Vagina (tissue), 2 donors: Measurements from ENCODE around the gene BICD2.

Experiments used
- CTCF ChIP-seq, 3 experiments: fragments of 450-650 bp in 2 of 3; fragments of 200-600 bp in 1 of 3; sonication (generic) in 1 of 3; IDR thresholded peaks; one replicate each; pipeline ENCODE4 v1.5.1; 2017 to 2019; ENCODE audit warnings: antibody characterized with exemption in 3 of 3, mild to moderate bottlenecking in 2 of 3, moderate library complexity in 2 of 3
- POLR2A ChIP-seq, 2 donors: fragments of 450-650 bp; IDR thresholded peaks; one replicate each; pipeline ENCODE4 v1.6.1; 2017; ENCODE audit warnings: antibody characterized with exemption in 2 of 2, mild to moderate bottlenecking in 2 of 2, moderate library complexity in 2 of 2

- TF ChIP-seq POLR2A (IDR thresholded peaks at IDR 0.05) (no peak), CTCF (IDR thresholded peaks at IDR 0.05) (no peak)
Measured at GRCh38 chr9:92696619-92697018, 68.0 kb downstream of the BICD2 start.
